ENCODE results near the gene TYK2. TPM values are rescaled to one million over a fixed set of nuclear protein-coding genes. Genes with fewer than 3 reads are reported as not detected.
A peak's percentile ranks its signal among the peaks of the same experiment; 100 is the strongest.

Gene TYK2
- total RNA-seq, 1 experiment from 2014 or later: 66.4 TPM

- peaks cover 12% of the 10 kb centered on the region; the same call in 1 of the 2 replicates for H3K36me3 Mint-ChIP-seq
- H3K4me1 Mint-ChIP-seq: no peaks in the 10 kb centered on the region
- H3K9me3 Mint-ChIP-seq: no peaks in the 10 kb centered on the region
- no peak overlapping the region for H3K4me3 Mint-ChIP-seq
- CTCF ChIA-PET: interaction anchor here (0.5 to 2.1 kb wide), 3 partner anchors 27 to 103 kb away, joined by 3 to 11 read pairs (median 5); no protein-coding TSS in a partner anchor
- H3K27me3 Mint-ChIP-seq (ENCODE audit: low read depth): no peaks in the 10 kb centered on the region
- DNase-seq (ENCODE audit: low spot score) (no peak), ATAC-seq (peak; percentile 60)
- POLR2A ChIA-PET: interaction anchor here (1.3 kb wide), 1 partner anchor 19 kb away, joined by 4 read pairs; the partner anchor contains the start of gene TYK2
- TF ChIP-seq ZNF317 (CRISPR knock-in tag; IDR thresholded peaks at IDR 0.05; ENCODE audit: borderline replicate concordance, low read depth) (no peak), ESRRA (CRISPR knock-in tag; IDR thresholded peaks at IDR 0.05; ENCODE audit: borderline replicate concordance) (no peak), ATF1 (CRISPR knock-in tag; IDR thresholded peaks at IDR 0.05) (no peak), ZNF416 (CRISPR knock-in tag; IDR thresholded peaks at IDR 0.05) (no peak), ATF3 (CRISPR knock-in tag; conservative IDR thresholded peaks at IDR 0.05) (no peak), AR (CRISPR knock-in tag; IDR thresholded peaks at IDR 0.05) (no peak), FOXJ3 (CRISPR knock-in tag; IDR thresholded peaks at IDR 0.05; ENCODE audit: borderline replicate concordance) (no peak)
- no peak overlapping the region for H3K27ac Mint-ChIP-seq
These were observed 18.8 kb downstream of the TYK2 start for GRCh38 chr19:10361569-10362011.

GRCh38 chr19:10356431-10356830 is 23.9 kb downstream of the TYK2 start:
- TF ChIP-seq PRDM15 (CRISPR knock-in tag; IDR thresholded peaks at IDR 0.05) (no peak), ELF4 (CRISPR knock-in tag; IDR thresholded peaks at IDR 0.05; ENCODE audit: low read depth) (no peak), MAX (CRISPR knock-in tag; IDR thresholded peaks at IDR 0.05) (no peak), ZSCAN18 (CRISPR knock-in tag; IDR thresholded peaks at IDR 0.05) (no peak), ATF3 (CRISPR knock-in tag; conservative IDR thresholded peaks at IDR 0.05) (no peak), CTCF (IDR thresholded peaks at IDR 0.05) (no peak), SMAD4 (CRISPR knock-in tag; IDR thresholded peaks at IDR 0.05) (no peak), ATF2 (CRISPR knock-in tag; IDR thresholded peaks at IDR 0.05; ENCODE audit: borderline replicate concordance, low read depth) (no peak), PRRX2 (CRISPR knock-in tag; IDR thresholded peaks at IDR 0.05) (no peak), HMGXB4 (CRISPR knock-in tag; IDR thresholded peaks at IDR 0.05) (no peak), ZNF219 (CRISPR knock-in tag; IDR thresholded peaks at IDR 0.05; ENCODE audit: borderline replicate concordance) (no peak), E2F5 (CRISPR knock-in tag; IDR thresholded peaks at IDR 0.05) (no peak), CBFB (CRISPR knock-in tag; IDR thresholded peaks at IDR 0.05; ENCODE audit: low read depth) (no peak)
- ChIA-PET POLR2A (no interaction called here), CTCF (interaction anchor here (1.3 kb wide), 1 partner anchor 32 kb away, joined by 3 read pairs; no protein-coding TSS in a partner anchor)
- H3K27ac Mint-ChIP-seq: no peak overlapping the region
- H3K36me3 Mint-ChIP-seq: no peaks in the 10 kb centered on the region; the same call in 1 of the 2 replicates
- no peak for ATAC-seq
- no peak for DNase-seq (ENCODE audit: low spot score)
- H3K27me3 Mint-ChIP-seq (ENCODE audit: low read depth): no peaks in the 10 kb centered on the region
- peaks cover 14% of the 10 kb centered on the region for H3K4me1 Mint-ChIP-seq
- H3K9me3 Mint-ChIP-seq: no peaks in the 10 kb centered on the region
- no peak overlapping the region for H3K4me3 Mint-ChIP-seq
